Measurements from ENCODE around the gene CETP.
"Not testable (repeated sequence)": the region's sequence is repeated elsewhere in the genome, so short reads cannot be mapped to it uniquely, and the experiment has no call there.

Gene CETP

GRCh38 chr16:56983211-56983751 lies 21.5 kb downstream of the CETP start:
- no peak for DNase-seq

DNA sequence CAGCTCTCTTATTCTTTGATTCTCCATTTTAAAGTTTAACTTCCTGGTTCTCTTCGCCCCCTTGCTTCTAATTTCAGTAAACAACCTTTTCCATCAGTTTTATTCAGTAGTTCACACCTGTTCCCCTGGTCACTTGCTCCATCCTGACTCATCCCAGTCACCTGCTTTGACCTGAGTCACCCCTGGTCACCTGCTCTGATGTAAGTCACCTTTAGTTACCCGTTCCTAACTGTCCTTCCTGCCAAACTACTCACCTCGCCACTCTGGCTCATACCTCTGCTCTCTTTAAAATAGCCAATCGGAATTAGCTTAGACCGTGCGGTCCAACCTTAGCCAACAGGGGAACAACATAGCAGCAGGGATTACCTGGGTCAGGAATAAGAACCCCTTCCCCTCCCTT lies 22.9 kb downstream of the CETP start:
- no peak for DNase-seq

DNA sequence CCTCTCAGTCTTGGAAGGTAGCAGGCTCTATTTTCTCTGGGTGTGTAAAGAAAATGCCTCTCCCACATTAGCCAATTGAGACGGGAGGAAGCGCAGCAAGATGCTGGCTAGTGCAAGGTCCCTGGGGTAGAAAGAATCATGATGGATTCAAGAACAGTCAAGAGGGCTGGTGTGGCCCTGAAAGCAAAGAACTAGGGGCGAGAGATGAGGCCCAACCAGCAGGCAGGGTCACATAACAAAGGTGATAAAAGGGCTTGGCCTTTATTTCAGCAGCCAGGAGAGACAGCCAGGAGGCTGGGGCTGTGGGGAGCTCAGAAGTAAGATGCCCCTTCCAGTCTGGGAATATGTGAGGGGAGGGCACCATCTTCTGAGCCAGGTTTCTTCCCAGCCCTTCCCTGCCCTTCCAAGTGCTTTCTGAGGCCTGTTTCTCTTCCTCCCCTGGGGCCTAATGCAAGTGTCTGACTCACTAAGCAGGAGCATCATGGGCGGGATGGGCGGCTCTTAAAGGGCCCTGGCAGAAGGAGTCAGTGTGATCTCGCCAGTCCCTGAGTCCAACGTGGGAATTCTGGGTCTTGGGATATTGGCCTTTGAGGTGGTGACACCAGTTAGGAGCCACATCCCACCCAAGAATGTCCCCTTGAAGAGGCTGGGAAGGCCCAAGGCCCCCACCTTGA lies 23.7 kb downstream of the CETP start:
- no peak for DNase-seq

DNA sequence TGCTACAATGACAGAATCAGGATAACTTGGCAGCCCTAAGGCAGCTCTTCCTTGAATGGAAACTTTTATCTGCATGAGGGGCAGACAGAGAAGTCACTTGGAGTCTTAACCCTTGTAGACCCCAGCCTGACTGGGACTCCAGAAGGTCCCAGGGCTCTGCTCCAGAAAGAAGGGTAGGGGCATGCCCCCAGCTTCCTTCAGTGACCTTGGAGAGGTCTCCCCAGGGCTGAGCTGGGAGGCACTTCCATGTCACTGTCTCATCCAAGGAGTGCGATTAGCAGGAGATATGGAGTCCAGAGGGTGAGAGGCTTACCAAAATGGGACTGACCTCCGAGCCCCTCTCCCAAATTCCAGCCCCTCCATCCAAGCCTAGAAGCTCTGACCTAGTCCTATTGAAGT lies 24.2 kb downstream of the CETP start:
- no peak for DNase-seq

GRCh38 chr16:56986361-56986760 lies 24.6 kb downstream of the CETP start:
- DNase-seq: no peak

GRCh38 chr16:56986908-56987307 lies 25.2 kb downstream of the CETP start:
- not testable (repeated sequence) for DNase-seq

DNA sequence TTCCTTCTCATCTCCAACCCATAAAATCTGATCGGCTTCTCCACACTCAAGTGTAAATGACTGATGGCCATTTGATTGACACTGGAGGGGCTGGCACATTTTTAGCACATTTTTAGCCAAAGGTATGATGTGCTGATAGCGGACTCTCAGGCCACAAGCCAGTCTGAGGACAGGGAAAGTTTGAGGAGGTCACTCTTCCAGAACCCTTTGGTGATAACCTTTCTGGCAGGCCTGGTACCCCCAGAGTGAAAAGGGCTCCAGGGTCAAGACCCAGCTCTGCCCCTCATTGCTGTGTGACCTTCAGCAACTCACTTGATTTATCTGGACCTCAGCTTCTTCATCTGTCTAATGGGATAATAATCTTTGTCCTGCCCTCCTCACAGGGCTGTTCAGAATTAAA lies 25.9 kb downstream of the CETP start:
- no peak for DNase-seq

DNA sequence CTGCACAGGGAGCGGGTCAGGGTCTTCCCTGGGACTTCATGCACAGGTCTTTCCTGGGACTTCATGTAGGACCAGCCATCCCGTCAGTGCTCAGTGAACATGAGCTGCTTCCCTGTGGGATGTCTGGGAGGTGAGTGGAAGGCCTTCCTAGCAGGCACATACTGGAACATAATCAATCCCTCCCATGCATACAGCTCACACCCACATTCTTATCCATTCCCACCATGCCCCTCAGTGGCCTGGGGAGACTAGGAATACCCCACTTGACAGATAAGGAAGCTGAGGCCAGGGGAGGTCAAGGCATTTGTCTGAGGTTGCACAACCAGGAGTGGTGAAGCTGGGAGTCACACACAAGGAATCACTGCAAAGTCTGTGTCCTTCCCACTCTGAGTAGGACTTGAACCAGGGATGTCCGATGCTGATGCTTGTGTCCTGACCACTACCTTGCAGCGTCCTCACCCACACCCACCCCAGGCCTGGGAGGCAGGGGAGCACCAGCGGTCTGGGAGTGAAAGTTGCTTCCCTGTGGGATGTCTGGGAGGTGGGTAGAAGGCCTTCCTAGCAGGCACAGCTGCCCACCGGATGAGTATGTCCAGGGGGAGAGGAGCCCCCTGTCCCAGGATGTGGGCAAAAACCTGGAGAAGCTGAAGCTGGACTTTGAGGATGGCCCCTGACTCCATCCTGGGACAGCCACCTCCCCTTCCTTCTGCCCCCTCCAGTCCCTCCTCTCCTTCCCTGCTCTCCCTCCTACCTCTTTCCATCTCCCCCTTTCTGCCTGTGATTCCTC lies 26.6 kb downstream of the CETP start:
- DNase-seq: no peak

GRCh38 chr16:56988948-56989945 lies 27.5 kb downstream of the CETP start, which contains the start of gene NLRC5:
NLRC5 (plus strand) TSS chr16:56989557; CDS start chr16:57020713, 31,156 bp downstream.
- peak; percentile 71 for DNase-seq

DNA sequence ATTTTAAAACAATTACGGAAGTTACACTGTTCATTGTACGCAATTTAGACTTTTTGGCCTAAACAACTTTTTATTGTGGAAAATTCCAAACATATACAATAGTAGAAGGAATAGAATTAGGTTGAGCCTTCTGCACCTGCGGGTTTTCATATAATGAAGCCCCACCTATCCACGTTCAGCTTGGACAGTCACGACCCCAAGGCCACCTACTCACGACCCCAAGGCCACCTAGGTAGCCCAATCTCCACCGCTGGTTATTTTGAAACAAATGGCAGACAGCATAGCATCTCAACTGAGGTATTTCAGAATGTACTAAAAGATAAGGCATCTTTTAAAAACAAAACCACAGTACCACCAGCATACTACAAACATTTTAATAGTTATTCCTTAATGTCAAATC lies 28.2 kb downstream of the CETP start:
- no peak for DNase-seq

- no peak for DNase-seq
These were observed 28.9 kb downstream of the CETP start for GRCh38 chr16:56990407-56991286.

GRCh38 chr16:56992431-56992830 lies 30.7 kb downstream of the CETP start:
- DNase-seq: not testable (repeated sequence)

DNA sequence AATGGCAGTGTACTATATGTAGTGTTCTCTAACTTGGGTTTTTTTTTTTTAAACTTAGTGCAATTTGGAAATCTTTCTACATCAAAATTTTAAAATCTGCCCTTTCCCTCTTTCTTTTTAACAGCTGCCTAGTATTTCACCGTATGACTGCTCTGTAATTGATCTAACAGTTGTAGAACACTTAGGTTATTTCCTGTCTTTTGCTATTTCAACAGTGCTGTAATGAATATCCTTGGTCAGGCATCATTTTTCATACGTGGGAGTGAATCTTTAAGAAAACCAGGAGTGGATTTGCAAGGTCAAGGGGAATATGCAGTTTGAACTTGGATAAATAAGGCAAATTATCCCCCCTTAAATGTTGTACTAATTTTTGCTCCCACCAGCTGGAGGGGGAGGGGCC lies 31.5 kb downstream of the CETP start:
- no peak for DNase-seq

- no peak for DNase-seq
These were observed 32.6 kb downstream of the CETP start for GRCh38 chr16:56994311-56994710.

GRCh38 chr16:56995136-56995805 lies 33.5 kb downstream of the CETP start:
- DNase-seq: no peak

DNA sequence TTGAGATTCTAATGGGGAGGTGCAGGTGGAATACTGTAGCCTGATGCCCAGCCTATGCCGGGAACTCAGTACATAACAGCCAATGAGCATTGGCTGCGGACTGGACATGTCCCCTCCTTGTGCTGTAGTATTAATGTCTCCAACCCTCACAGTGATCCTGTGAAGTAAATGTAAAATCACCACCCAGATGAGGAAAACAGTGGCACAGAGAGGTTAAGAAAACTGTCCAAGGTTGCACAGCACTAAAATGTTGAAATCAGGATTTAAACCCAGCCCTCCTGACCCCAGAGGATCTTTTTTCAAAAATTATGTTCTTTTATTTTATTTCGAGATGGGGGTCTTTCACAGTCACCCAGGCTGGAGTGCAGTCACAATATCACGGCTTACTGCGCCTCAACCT lies 35.5 kb downstream of the CETP start:
- no peak for DNase-seq

DNA sequence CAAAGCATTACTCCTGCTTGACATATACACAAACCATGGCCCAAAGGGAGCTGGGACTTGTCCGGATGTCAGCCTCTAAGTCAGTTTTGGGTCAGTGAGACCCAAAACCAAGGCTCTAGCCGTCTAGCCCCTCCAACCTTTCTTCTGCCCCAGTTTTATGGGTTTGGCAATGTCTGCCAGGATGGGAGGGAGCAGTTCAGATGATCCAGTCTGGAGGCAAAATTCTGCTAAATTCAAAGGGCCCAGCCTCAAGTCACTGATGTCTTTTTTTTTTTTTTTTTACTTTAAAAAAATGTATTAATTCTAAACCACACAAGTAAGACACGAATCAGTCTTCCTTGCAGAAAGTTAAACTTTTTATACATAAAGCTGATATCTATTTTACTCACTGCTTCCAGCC lies 36.2 kb downstream of the CETP start:
- no peak for DNase-seq

- no peak for DNase-seq
These were observed 36.6 kb downstream of the CETP start for GRCh38 chr16:56998352-56998751.

DNA sequence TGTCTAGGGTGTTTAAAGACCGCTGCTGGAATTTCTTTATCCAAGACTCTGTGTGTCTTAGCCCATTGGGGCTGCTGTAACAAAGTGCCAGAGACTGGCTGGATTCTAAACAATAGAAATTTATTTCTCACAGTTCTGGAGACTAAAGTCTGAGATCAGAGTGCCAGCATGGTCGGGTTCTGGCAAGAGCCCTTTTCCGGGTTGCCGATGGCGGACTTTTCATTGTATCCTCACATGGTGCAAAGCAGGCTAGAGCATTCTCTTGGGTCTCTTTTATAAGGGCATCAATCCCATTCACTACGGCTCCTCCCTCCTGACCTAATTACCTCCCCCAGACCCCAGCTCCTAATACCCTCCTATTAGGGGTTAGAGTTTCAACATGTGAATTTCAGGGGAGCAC lies 37.1 kb downstream of the CETP start:
- DNase-seq: no peak

GRCh38 chr16:56999409-57000270 lies 37.9 kb downstream of the CETP start:
- no peak for DNase-seq

Measured in NCI-H2107 (cell line).